Lung microvascular endothelial cell (primary cell): ENCODE results near the gene PFDN2. TPM values are rescaled to one million over a fixed set of nuclear protein-coding genes. Genes with fewer than 3 reads are reported as not detected.

Source experiments
- DNase-seq, 2 donors: peaks; one replicate each; pipeline versions ENCODE4 v3.0.0 to v3.0.0-alpha.2; 2010; ENCODE audit warnings: low read depth in 2 of 2
- total RNA-seq: library from RNA; depleted of rRNA; stranded (reverse); fragments of >200 nt; gene quantifications from 2 replicates; pipeline ENCODE4 v1.2.1, GENCODE V29; 2014

PFDN2 gene
- total RNA-seq, 1 donor from 2014 or later: 36.3 TPM

DNA sequence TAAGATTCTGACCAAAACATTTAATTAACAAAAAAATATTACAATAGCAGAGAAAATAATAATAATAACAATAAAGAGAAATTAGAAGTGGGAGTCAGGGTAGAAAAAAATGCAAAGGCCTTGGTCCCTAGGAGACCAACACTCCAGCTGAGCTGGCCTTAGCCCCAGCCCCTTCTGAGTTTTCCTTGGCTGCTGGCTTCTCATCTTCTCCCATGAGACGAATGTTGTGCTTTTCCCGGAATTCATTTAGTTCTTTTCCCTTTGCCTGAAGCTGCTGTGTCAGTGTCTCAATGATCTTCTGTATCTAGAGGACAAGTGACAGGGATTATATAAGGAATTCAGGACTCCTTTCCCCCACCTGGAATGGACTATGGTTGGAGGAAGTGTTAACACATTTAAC is 17.3 kb downstream of the PFDN2 start:
- DNase-seq: no peak

DNA sequence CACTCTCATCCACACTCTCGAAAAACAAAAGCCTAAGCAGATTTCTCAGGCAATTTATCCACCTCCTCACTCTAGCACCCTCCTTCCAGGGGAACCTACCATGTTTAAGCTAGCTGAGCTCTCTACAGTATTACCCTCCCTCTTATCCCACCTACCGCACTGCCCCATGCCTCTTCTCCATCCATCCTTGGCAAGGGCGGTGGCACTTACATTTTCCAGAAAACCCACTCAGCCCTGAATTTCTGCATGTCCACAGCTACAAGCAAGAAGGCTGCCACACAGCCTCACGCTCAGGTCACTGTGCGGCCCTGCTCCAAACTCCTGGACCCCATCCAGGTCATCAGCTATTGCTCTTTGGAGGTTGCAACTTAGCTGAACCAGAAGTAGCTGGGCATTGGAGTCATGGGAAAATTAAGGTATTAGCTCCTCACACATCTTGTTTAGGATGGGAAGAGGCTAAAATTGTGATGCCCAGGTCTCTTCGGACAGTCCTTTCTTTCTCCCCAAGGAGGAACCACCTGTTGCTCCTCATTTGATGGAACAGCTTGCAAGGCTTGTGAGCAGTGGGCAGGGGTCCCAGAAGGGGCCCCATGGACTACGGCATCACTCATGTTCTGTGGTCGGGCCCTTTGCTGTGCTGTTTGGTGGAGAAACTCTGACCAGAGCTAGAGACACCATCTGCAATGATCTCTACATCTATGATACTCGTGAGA is 18.6 kb downstream of the PFDN2 start:
- no peak for DNase-seq

DNA sequence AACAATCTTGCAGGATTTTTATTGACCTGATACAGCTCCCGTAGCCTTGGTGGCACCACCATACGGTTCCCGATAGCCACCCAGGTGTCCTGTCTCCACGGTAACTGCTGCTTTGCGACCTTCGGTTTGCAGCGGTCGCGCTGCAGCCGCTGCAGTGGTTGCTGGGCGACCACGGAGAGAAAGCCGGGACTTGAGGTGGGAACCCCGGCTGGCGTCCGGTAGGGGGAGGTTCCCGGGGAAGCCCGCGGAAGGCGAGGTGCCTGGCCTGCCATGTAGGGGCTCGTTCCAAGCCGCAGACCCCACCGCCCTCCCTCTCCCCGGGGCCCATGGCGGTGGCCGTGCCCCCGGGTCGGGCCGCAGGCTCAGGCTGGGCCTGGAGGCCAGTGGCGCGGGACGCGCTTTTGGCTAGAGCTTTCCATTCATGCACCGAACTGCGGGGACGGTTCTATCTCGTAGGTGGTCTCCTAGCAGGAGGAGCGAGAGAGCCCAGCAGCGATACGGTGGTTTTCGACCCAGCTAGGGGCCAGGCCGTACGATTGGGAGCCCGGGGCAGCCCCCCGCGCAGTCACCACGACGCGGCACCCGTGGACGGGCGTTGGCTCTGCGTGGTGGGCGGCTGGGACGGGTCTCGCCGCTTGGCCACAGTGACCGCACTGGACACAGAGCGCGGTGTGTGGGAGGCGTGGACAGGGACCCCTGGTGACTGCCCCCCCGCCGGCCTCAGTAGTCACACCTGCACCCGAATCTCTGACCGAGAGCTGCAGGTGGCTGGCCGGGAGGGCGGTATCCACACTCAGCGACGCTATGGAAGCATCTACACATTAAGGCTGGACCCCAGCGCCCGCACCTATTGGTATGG is 19.4 kb downstream of the PFDN2 start, which contains the start of gene KLHDC9:
TSS of gene KLHDC9 (plus strand) at position 152 of the 859 bp plus-strand sequence. CDS start at position 327, 175 bp downstream.
- peak; percentile 80 to 82 for DNase-seq

DNA sequence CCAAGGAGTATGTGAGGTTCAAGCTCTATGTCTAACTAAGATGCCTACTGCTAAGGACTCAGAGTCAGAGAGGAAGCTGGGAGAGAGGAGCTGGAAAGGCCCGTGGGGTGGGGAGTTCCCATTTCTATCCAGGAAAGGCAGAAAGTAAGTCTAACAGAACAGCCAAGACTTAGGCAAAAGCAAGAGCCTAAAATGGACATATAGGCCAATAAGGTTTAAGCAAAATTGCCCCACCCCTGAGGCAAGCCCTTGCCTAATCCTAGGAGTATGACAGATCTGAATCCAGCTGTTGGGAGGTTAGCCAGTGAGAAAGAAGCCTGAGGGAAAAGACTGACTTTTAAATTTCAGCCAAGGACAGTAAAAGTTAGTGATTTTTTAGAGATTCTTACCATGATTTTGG is 21.3 kb downstream of the PFDN2 start:
- no peak for DNase-seq

DNA sequence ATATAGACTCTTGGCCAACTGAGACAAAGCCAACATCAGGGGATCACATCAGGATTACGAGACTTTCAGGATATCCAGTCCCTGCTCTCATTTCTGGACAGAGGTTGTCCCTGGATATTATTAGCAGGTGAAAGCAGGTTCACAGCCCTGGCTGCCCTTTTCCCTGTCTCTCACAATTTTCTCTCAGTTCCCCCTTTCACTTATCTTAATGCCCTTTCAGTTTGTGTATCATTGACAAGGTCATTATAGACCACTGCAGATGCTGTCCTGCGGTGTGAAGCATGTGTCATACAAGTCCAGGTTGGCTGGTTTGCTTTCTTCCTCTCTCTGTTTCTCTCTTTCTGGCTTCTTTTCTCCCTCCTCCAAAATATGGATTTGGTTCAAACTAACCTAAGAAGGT is 21.8 kb downstream of the PFDN2 start:
- DNase-seq: no peak

DNA sequence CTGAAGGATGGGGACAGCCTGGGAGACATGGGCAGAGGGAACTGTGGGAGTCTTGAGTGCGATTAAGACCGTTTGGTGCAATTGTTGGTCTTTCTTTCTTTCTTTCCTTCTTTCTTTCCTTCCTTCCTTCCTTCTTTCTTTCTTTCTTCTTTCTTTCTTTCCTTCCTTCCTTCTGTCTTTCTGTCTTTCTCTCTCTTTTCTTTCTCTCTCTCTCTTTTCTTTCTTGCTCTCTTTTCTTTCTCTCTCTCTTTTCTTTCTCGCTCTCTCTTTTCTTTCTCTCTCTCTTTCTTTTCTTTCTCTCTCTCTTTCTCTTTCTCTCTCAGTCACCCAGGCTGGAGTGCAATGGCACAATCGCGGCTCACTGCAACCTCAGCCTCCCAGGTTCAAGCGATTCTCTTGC is 22.6 kb downstream of the PFDN2 start:
- no peak for DNase-seq

DNA sequence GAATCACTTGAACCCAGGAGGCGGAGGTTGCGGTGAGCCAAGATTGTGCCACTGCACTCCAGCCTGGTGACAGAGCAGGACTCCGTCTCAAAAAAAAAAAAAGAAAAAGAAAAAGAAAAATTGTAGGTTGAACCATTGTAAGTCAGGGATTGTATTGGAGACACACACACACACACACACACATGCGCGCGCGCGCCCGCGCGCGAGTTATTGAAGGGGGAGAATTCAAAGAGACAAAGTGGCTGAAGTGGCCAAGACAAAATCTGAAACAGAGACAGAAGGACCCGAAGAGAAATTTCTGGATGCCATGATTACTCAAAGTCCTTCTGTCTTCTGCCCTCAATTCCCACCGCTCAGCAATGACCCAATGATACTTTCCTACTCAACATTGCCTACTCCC is 23.4 kb downstream of the PFDN2 start:
- no peak for DNase-seq

DNA sequence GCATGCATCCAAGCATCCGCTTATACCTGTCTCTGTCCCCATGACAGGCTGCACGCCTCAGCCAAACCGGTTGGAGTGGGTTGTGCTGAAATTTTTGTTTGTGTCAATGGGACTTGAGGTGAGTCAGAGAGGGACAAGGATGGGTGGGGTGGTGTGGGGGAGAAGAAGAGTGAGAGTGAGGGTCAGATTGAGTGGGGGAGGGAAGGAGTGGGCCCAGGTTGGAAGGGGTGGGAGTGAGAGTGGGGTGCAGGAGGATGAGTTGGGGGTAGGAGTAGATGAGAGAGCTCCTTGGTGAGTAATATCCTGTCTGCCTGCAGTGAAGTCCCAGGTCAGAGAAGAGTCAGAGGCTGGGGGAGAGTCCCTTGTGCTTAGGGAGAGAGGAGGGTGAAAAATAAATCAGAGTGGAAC is 25.2 kb downstream of the PFDN2 start:
- peak in 1 of 2 donors; percentile 43 for DNase-seq

DNA sequence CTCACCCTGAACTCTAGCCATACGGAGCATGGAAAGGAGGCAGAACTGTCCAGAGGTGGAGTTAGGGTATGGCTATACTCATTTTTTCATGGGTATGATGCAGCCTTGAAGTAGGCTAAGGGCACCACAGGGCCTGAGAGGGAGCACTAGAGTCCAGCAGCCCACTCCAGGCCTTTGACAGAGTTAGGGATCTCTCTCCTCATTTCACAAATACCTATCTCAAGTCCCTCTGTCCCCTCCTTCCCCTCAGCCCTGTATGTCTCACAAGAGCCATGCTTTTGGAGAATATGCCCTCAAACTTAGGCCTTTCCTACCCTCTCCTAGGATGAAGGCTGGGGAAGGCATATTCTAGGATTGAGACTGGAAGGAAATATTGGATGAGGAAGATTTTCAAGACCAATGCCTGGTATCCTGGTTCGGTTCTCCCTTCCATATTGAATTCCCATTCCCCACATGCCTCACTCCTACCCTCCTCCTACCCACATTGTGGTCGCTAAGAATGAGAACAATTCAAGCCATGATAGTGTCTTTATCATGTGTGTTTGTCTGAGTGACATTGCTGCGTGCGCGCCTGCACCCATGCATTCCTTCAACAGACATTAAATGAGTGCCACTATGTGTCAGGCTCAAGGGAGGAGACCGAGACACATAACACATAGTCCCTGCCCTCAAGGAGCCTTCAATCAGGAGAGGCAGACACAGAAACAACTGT is 25.9 kb downstream of the PFDN2 start:
- no peak for DNase-seq

DNA sequence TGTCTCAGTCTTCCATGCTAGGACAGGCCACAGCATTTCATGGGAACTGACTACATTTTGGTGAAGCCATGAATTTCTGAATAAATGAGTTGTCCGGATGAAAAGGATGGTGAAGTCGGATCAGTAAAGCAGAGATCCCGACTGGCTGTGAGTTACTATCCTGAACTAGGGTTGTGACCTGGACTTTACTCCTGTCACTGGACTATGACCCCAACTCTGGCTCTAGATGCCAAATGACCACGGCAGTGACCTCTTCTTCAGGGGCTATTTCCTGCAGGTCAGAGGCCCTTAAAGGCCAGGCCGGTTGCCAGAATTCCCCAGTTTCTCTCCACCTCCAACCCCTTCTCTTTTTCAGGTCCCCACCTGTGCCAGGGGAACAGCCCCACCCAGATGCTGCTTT is 26.7 kb downstream of the PFDN2 start:
- DNase-seq: no peak

DNA sequence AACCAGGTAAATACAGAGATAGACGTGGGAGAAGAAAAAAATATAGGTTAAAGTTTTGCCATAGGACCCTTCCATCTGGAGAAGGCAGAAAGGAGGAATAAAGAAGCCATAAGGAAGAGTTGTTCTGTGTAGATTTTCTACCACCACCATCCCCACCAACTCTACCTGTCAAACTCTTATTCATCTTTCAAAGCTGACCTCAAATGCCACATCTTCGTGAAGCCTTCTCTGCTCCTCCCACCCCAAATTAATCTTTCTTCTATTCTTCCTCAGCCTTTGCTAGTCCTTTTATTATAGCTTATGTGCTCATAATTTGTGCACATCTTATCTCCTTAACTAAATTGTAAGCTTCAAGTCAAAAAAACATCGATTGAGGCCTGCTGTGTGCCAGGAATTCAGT is 27.2 kb downstream of the PFDN2 start:
- no peak for DNase-seq

DNA sequence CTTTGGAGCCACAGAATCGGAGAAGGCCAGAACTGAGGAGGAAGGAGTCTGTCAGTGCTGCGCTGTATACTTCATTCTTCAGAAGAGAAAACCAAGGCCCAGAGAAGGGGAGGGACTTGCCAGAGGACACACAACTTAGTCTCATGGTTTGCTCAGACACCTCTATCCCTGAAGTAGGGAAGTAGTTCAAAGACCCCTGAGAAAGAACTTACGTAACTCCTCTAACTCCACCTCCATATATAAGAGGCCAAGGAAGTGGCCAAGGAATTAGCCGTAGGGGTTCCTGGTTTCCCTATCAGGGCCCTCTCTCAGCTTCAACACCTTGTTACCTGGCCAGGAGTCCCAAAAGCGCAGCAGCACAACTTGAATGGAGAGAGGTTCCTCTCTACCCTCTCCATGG is 27.9 kb downstream of the PFDN2 start:
- DNase-seq: no peak

DNA sequence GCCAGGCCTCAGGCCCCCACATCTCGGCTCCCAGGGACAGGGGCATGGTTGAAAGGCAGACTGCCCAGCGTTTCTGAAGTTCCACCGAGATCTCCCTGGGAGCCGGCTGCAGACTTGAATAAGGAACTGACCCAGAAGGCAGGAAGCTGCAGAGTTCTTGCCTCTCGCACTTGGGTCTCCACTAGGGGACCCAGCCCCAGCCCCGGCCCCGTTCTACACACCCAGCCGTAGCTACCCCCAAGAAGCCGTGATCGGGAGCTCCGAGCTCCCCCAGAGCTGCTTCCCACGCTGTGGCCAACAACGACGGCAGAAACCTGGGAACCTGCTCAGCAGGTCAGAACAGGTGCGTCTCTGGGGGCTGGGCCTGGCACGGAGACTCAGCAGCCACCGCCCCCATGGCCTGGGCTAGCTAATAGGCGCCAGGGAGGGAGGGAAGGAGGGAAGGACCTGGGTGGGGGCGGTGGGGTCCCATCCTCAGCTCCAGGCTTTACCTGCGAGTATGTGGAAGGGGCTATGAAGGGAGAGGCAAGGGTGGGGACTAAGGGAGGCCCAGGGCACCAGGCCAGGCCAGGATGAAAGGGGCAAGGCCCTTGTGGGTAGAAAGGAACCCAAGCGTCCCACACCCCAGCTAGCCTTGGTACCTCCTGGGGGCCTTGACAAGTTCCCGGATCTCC is 28.4 kb downstream of the PFDN2 start, which contains the start of gene NECTIN4:
TSS of gene NECTIN4 (minus strand) at position 308 of the 674 bp plus-strand sequence. CDS start at position 46, 262 bp downstream.
- no peak for DNase-seq

DNA sequence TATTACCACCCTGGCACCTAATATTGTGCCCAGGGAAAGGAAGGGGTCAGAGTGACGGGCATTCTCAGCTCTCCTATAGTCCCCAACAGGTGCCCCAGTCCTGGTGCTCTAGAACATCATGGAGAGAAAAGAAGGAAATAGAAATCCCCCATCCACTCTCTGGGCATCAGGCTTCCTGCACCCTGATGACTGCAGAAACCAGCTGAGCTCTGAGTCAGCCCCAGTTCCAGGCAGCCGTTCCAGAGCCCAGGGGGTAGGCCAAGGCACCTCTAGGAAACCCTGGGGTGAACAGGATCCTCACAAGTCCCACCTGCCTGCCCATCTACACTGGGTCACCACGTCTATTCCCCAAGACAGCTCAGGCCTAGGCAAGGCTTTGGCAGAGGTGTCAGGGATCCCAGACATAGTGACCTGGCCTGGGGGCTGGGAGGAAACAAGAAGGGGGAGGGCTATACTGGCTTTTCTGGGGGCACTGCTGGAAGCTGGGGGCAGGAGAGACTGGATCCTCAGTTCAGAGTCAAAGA is 29.2 kb downstream of the PFDN2 start:
- DNase-seq: peak in 1 of 2 donors; percentile 48

DNA sequence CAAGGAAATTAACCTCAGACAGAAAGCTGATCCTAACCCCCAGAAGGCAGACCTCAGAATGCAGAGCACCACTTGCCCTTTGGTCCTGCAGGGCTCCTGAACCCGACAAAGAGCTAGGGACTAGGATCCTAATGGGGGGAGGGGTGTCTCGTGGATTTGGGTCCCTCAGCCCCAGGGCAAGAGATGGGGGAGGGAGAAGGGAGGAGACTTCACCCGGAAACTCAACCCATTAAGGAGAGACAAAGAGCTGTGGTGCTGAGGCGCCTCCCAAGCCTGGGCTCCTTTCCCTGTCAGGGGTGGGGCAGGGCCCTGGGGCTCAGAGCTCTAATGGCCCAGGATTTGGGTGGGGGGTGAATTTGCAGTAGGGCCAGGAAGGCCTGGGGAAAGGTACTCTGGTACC is 31.4 kb downstream of the PFDN2 start:
- DNase-seq: no peak

DNA sequence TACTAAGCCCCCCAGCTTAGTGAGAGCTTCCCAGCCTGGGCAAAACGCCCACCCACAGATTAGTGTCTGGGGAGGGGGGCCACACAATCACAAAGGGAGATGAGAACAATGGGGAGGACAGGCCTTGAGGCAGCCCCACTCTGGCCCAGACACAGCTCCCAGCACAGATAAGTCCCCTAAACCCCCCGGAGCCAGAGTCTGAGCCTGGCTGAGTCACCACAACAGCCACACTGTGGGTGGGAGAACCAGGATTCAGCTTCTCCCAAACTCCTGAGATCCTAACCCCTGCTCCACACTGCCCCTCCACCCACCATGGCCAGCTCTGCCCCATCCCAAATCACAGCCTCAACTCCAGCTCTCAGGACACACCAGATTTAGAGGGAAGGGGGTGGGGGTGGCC is 32.7 kb downstream of the PFDN2 start:
- DNase-seq: no peak

DNA sequence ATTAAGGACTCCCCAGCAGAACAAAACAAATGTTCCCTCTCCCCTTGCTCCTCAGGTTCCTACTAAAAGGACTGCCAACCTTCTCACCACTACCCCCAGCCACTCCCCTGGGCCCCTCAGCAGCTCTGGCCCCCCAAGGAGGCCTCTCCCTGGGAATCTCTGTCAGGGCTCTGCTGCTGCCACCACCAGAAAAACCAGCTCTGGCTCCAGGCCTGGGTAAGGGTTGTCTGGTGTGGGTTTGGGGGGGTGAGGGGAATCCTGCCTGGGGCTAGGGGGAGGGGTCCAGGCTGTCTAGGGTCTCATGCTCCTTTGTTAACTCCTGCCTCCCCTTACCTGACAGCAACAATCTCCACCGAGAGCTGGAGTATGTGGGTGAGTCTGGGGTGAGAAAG is 33.2 kb downstream of the PFDN2 start:
- DNase-seq: no peak

DNA sequence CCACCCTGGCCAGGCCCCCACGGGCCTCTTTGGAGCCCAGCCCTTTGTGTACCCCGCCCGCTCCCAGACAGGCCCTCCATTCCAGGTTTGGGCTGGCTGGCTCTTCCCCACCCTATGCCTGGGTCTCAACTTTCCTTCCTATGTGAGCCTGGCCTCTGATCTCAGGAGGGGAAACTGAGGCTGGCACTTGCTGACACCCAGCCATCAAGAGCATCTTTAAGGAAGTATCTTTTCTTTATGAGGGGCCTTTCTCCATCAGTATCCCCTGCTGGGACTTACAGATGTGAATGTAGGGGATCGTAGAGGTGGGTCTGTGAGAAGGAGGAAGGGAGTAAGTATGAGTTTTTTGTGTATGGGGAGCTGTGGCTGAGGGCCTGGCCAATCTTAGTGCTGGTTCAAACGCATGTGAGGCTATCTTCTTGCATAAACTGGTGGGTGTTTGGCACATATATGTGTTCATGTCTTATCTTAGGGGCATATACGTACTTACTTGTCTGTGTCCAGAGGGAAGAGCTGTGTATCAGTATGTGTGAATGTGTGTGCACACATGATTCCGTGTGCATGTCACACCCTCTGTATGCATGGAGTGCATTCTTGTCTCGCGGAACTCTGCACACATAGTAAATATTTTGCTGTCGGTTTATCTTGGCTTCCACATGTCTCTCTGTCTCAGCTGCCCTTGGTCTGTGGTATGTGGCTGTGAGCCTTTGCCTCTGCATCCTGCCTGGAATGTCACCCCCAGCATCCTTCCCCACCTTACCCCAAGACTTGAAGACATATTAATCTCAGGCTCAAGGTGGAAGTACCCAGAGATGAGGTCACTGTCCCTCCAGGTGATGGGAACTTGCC is 33.9 kb downstream of the PFDN2 start:
- DNase-seq: no peak

DNA sequence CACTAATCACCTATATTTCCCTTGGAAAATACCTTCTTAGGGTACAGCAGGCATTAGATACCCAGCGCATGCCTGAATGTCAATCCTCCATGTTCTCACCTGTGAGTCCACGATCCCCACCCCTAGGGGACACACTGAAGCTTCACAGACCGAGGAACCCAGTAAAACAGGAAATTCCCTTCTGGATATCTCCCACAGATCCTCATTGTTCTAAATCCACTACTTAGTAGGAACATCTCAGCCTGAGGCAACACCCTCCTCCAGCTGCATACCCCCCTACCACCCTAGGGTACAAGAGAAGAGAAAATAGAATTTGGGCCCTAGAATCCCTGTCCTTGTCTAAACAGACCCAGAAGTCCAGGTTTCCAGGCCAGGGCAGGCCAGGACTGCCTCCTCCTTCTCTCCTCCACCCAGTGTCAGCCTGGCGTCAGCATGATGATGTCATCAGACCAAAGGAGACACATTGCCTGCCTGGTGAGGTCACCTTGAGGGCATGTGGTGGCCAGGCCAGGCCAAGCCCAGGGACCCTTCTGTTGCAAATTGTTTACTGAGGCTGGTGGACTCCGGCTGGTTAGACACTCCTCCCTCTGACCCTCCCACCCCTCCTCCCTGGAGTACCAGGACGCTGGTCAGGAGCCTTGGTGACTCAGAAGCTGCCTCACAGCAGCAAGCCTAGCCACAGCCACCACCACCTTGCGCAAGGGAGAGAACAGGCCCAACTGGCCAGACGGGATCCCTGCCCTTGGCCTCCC is 34.7 kb downstream of the PFDN2 start:
- DNase-seq: peak in 1 of 2 donors; percentile 77

DNA sequence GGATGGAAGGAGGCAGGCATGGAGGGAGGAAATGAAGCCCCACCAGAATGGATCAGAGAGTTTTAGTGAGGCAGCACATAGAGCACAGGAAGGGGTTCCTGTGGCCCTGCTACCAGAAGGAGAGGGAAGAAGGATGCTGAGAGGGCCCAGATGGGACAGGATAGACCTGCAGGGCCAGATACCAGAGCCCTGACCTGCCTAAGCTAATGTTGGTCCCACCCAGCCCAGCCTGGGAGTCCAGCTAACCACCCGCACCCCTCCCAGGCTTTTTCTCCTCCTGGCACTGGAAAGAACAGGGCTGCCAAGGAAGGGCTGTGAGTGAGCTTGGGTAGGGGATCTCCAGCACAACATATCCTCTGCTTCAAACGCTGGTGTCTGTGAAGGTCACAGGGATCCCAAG is 35.4 kb downstream of the PFDN2 start:
- no peak for DNase-seq
